IPS-NIHi11 (cell line): ENCODE data around the gene TSSC4.
"Not testable (repeated sequence)": the region's sequence is repeated elsewhere in the genome, so short reads cannot be mapped to it uniquely, and the experiment has no call there.

ENCODE experiments used
- DNase-seq: peaks from one replicate; pipeline ENCODE4 v3.0.0; 2012; ENCODE audit warnings: mixed read lengths, low spot score

The TSSC4 gene

GRCh38 chr11:2400069-2400761, at the start of gene TSSC4:
TSS of gene TSSC4 (plus strand) at chr11:2400750. CDS start at chr11:2402634, 1,884 bp downstream.
- peak; percentile 99 for DNase-seq

GRCh38 chr11:2351701-2352100, 48.8 kb upstream of the TSSC4 start:
- DNase-seq = no peak

GRCh38 chr11:2352420-2352819, 48.1 kb upstream of the TSSC4 start:
- no peak for DNase-seq

- no peak for DNase-seq
Measured at GRCh38 chr11:2355000-2355644, 45.4 kb upstream of the TSSC4 start.

GRCh38 chr11:2357246-2357645, 43.3 kb upstream of the TSSC4 start:
- no peak for DNase-seq

GRCh38 chr11:2357651-2358050, 42.9 kb upstream of the TSSC4 start:
- DNase-seq = not testable (repeated sequence)

GRCh38 chr11:2358754-2359442, 41.7 kb upstream of the TSSC4 start:
- no peak for DNase-seq

- no peak for DNase-seq
Measured at GRCh38 chr11:2359557-2359956, 41.0 kb upstream of the TSSC4 start.

GRCh38 chr11:2360081-2360642, 40.4 kb upstream of the TSSC4 start:
- no peak for DNase-seq

GRCh38 chr11:2361565-2361964, 39.0 kb upstream of the TSSC4 start:
- no peak for DNase-seq

- no peak for DNase-seq
Measured at GRCh38 chr11:2362414-2362813, 38.1 kb upstream of the TSSC4 start.

GRCh38 chr11:2363130-2363529, 37.4 kb upstream of the TSSC4 start:
- no peak for DNase-seq

GRCh38 chr11:2363577-2364370, 36.8 kb upstream of the TSSC4 start:
- no peak for DNase-seq

- DNase-seq = not testable (repeated sequence)
Measured at GRCh38 chr11:2364386-2364785, 36.2 kb upstream of the TSSC4 start.

GRCh38 chr11:2365571-2366210, 34.9 kb upstream of the TSSC4 start:
- DNase-seq = no peak

GRCh38 chr11:2366276-2366675, 34.3 kb upstream of the TSSC4 start:
- DNase-seq = no peak

- DNase-seq = no peak
Measured at GRCh38 chr11:2366733-2367132, 33.8 kb upstream of the TSSC4 start.

GRCh38 chr11:2367266-2368160, 33.0 kb upstream of the TSSC4 start:
- no peak for DNase-seq

GRCh38 chr11:2368178-2368850, 32.2 kb upstream of the TSSC4 start:
- DNase-seq = no peak

GRCh38 chr11:2368851-2369180, 31.7 kb upstream of the TSSC4 start:
- DNase-seq = no peak
